Stimulated activated CD8-positive, alpha-beta memory T cell treated with anti-CD3 and anti-CD28 coated beads, Interleukin-4, amount 100 ng/mL, for 48 hours (primary cell): ENCODE data around the gene CERS3.

Source experiments
- DNase-seq: peaks from one replicate; pipeline ENCODE4 v3.0.0-alpha.2; 2020

Gene CERS3

DNA sequence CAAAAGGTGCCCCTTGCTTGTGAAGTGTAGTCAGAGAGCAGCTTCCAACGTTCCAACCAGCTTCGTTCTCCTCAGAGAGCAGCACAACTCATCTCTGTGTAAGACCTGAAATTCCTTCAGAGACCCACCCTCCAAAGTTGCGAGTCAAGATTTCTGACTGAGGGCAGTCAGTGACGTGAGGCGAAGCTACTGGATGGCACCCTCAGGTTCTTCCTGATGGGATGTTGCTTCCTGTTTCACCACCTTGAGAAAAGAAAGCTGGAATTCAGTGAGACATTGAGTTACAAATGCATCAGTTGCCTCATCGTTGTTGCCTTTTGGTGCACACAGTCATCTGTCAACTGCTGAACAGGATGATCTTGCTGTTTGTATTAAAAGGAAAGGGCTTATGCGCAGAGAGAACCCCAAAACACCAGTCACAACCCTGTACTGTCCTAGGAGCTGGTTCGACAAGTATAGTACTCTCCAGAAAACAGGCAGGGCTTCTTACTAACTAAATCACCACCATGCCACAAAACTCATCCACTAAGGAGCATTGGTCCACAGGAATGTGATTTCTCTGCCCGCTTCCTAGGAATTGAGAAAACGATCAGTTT is at the start of gene CERS3:
Gene CERS3 (minus strand): TSS at position 118 of the 596 bp plus-strand sequence. CDS start 27,101 bp downstream, outside the sequence.
- no peak for DNase-seq

GRCh38 chr15:100573526-100573925 is 44.8 kb upstream of the CERS3 start:
- DNase-seq = no peak

DNA sequence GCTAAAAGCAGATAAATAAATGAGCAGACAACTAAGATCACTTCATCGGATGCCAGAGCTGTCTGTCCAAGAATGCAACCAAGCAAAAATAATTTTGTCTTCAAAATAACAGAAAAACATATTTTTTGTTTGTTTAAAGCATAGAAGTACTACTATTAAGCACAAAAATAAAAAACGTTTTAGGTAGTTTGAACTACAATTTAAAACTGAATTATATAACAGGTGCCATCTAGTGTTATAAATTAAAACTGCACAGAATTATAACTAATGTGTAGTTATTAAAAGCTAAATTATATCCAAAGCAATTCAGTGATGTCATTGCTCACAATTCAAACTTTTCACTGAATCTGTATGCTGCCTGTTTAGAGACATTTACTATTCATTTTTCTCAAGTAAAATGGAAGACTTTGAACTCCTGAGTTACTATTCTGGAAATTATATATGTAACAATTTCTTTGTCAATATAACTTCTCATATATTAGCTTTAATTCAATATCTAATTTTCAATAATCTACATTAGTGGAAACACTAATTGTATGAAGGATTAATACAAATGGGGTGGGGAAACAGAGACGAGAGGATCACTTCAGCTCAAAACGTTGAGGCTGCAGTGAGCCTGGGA is 43.7 kb upstream of the CERS3 start:
- DNase-seq = no peak

DNA sequence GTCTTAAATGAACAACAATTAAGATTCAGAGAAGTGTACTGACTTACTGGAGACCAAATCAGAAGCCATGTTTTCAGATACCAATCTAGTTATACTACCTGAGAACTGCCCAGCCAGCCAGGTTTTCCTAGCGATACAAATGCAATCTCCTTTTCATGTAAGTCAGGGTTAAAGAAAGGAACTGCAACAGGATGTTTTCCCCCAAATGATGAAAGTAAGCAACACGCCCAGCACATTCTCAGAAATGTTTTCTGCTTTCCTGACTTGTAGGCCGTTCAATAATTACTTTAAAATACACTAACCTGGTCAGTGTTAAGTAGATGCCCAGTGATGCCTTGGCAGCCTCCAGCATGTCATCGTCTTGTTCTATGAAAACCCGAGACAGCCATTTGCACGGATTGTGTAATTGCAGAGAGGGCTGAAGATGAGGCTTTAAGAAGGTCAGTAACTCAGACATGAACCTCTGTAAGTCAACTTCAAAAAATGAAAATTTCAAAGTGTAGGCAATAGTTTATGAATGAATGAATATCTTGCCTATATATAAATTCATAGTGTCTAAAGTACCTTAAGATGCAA is 42.9 kb upstream of the CERS3 start:
- no peak for DNase-seq

DNA sequence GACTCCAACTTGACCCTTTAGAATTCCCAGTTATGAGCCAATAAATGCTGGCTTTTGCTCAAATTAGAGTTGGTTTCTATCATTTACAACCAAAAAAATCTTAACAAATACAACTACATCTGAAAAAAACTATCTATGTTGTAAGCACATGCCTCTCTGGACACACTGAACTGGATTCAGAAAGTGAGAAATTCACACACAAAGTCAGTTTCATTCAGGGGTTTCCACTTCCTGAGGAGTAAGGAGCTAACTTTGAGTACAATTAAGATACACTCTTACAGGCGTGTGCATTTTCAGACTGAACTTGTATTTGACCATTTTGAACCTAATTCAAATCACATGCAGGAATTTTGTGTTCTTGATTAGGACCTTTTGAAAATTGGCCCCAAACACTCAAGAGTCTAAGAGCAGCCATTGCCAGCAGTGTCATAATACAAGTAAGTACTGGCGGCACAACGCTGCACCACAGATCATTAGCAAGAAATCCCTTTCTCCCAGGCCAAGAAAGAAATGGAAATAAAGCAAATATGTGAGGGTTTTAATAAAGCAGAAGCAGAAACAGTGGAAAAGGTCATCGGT is 42.1 kb upstream of the CERS3 start:
- no peak for DNase-seq

- DNase-seq = no peak
Observed at GRCh38 chr15:100570275-100570674, 41.5 kb upstream of the CERS3 start.

- DNase-seq = no peak
Observed at GRCh38 chr15:100569391-100569790, 40.6 kb upstream of the CERS3 start.

- DNase-seq = no peak
Observed at GRCh38 chr15:100566850-100567628, 38.3 kb upstream of the CERS3 start.

- DNase-seq = no peak
Observed at GRCh38 chr15:100565591-100565990, 36.8 kb upstream of the CERS3 start.

GRCh38 chr15:100560323-100560722 is 31.6 kb upstream of the CERS3 start:
- DNase-seq = no peak

DNA sequence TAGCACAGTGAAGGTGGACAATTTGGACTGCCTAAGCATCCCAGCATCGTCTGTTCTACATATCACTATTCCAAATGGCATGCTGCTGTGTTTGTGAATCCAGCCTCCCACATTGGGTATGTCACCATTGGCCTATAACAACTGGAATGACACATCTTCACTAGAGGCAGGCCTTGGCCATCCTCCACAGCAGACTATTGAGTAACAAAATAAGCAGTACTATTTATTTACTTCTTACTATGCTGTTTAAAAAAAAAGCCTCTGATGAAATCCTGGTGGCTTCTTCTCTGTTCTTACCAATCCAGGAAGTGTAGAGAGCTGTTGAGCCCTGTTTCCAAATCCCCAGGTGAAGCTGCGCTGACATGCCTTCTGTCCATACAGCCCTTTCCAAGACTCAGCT is 30.6 kb upstream of the CERS3 start:
- DNase-seq = no peak

- DNase-seq = no peak
Observed at GRCh38 chr15:100558771-100559254, 30.1 kb upstream of the CERS3 start.

- no peak for DNase-seq
Observed at GRCh38 chr15:100553468-100553867, 24.7 kb upstream of the CERS3 start.

DNA sequence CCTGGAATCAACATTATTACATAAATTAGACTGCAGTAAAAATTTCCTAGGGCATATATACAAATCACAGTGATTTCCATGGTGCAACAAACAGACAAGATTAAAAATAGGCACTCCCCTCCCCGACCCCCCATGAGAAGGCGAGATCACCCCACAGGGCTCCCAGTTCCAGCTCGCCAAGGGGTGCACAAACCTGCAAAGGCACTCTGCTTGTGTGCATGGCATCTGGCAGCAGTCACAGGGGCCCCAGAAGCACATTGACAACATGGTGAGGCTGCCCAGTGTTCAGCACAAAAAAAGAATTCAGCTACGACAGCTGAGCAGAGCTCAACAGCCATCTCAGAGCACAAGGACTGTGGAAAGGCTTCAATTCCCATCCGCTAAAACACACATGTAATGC is 19.2 kb upstream of the CERS3 start:
- DNase-seq = no peak

GRCh38 chr15:100544946-100545345 is 16.2 kb upstream of the CERS3 start:
- DNase-seq = no peak

DNA sequence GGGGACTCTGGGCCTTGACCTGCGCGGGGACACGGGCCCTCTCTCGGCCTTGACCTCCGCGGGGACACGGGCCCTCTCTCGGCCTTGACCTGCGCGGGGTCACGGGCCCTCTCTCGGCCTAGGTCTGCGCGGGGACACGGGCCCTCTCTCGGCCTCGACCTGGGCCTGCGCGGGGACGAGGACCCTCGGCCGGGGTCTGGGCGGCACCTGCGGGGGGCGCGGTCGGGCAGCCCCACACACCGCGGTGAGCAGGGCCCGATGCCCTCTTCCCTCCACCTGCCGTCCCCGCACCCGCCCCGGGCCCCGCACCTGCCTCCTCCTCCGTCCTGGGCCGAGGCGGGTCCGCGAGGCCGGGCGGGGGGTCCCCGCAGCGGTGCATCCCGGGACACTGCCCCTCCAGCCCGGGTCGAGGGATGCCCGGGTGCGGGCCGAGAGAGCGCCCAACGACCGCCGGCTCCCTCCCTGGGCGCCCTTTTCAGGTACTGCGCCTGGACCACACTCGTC is 15.6 kb upstream of the CERS3 start:
- DNase-seq = no peak

- no peak for DNase-seq
Observed at GRCh38 chr15:100542290-100542689, 13.5 kb upstream of the CERS3 start.

DNA sequence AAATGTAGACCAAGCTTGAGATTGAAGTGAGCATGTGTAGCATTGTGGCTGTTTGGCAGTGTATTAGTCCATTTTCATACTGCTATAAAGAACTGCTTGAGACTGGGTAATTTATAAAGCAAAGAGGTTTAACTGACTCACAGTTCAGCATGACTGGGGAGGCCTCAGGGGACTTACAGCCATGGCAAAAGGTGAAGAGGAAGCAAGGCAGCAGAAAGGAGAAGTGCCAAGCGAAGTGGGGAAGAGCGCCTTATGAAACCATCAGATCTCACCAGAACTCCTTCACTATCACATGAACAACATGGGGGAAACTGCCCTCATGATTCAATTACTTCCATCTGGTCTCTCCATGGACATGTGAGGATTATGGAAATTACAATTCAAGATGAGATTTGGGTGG is 8.6 kb upstream of the CERS3 start:
- DNase-seq = no peak

- no peak for DNase-seq
Observed at GRCh38 chr15:100536733-100537132, 8.0 kb upstream of the CERS3 start.

DNA sequence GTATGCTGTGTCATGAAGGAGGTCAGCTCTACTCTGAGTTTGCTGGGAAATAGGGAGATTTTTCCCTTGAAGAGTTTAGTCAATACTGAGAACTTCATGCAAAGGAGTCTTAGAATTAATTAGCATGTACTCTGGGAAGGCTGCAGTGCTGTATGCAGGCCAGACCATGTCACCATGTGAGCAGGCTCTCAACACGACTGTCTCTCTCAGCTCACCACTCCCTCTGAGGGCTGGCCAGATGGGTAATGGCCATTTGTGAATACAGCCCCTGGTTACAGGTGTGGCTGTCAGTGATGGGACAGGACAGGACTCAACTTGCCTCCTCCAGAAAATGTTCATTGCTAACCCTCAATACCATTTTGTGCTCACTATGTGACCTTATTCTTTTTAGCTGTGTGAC is 5.1 kb upstream of the CERS3 start:
- no peak for DNase-seq

- DNase-seq = no peak
Observed at GRCh38 chr15:100531823-100532327, 3.1 kb upstream of the CERS3 start.

DNA sequence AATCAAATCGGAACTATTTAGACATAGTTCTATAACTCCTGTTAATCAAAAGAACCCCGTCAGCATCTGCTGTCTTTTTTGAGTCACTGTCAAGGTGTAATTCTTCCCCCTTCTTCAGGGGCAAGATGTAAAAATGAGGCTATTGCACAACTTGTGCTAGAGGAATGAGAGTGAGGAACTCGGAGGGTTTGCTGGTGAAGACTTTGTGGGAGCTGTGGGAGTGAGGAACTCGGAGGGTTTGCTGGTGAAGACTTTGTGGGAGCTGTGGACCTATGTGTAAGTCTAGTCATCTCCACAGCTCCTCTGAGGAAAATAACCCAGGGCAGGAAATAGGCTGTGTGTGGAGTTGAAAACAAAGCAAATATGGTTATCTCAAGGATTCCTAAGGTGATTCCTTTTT is 2.5 kb upstream of the CERS3 start:
- DNase-seq = no peak

DNA sequence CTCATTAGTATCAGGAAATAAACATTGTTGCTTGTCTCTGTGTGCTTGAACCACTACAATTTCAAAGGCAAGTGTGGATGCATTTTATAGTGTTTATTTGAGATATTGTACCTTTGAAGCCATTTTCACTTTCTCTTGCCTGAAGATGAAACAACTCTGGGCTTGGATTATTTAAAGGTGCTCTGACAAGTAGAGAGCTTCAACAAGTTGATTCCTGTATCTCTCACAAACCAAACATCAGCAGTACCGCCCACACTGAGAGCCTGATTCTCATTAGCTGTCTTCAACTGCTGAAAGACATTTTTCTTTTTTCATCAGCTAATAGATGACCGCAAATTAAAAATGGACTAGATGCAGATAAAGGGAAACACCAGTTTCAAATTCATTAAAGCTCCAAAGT is 806 bp upstream of the CERS3 start:
- no peak for DNase-seq
